Hepatocyte (in vitro differentiated cells): ENCODE results near the gene GLIPR2.
"Not testable (repeated sequence)": the region's sequence is repeated elsewhere in the genome, so short reads cannot be mapped to it uniquely, and the experiment has no call there.

Experiments used
- EZH2 ChIP-seq: fragments of 200-600 bp; sonication (generic); IDR thresholded peaks from 2 replicates; pipeline ENCODE4 v1.6.1; 2016; ENCODE audit warnings: antibody characterized with exemption, mild to moderate bottlenecking, borderline replicate concordance
- TF ChIP-seq, protein P1 (sequence below): fragments of 200-600 bp; sonication (generic); IDR thresholded peaks from 2 replicates; pipeline ENCODE4 v1.5.1; 2016; ENCODE audit warnings: antibody characterized with exemption, mild to moderate bottlenecking; ENCODE audit not compliant: poor library complexity

DNA sequence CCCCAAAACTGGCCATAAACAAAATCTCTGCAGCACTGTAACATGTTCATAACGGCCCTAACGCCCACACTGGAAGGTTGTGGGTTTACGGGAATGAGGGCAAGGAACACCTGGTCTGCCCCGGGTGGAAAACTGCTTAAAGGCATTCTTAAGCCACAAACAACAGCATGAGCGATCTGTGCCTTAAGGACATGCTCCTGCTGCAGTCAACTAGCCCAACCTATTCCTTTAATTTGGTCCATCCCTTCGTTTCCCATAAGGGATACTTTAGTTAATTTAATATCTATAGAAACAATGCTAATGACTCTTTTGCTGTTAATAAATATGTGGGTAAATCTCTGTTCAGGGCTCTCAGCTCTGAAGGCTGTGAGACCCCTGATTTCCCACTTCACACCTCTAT lies 43.7 kb downstream of the GLIPR2 start:
- TF ChIP-seq EZH2 = not testable (repeated sequence)
- TF ChIP-seq, protein P1, sequence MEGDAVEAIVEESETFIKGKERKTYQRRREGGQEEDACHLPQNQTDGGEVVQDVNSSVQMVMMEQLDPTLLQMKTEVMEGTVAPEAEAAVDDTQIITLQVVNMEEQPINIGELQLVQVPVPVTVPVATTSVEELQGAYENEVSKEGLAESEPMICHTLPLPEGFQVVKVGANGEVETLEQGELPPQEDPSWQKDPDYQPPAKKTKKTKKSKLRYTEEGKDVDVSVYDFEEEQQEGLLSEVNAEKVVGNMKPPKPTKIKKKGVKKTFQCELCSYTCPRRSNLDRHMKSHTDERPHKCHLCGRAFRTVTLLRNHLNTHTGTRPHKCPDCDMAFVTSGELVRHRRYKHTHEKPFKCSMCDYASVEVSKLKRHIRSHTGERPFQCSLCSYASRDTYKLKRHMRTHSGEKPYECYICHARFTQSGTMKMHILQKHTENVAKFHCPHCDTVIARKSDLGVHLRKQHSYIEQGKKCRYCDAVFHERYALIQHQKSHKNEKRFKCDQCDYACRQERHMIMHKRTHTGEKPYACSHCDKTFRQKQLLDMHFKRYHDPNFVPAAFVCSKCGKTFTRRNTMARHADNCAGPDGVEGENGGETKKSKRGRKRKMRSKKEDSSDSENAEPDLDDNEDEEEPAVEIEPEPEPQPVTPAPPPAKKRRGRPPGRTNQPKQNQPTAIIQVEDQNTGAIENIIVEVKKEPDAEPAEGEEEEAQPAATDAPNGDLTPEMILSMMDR = not testable (repeated sequence)
